ENCODE results near the gene TMEM176A.
"Not testable (repeated sequence)": the region's sequence is repeated elsewhere in the genome, so short reads cannot be mapped to it uniquely, and the experiment has no call there.

The TMEM176A gene

GRCh38 chr7:150805864-150806263 is 5.3 kb downstream of the TMEM176A start:
- Mint-ChIP-seq H3K27me3 (ENCODE audit: low read depth) (peaks cover 24% of the 10 kb centered on the region), H3K36me3 (ENCODE audit: low read depth) (peaks cover 8% of the 10 kb centered on the region), H3K9me3 (peaks cover 31% of the 10 kb centered on the region), H3K27ac (no peak overlapping the region), H3K4me1 (peaks cover 12% of the 10 kb centered on the region), H3K4me3 (no peak overlapping the region)
- no peak for TF ChIP-seq CTCF (IDR thresholded peaks at IDR 0.05; ENCODE audit: unreplicated experiment in 3 of 3)

GRCh38 chr7:150806454-150806853 is 5.9 kb downstream of the TMEM176A start:
- H3K36me3 Mint-ChIP-seq (ENCODE audit: low read depth) = peaks cover 8% of the 10 kb centered on the region
- H3K27ac Mint-ChIP-seq = no peak overlapping the region
- H3K9me3 Mint-ChIP-seq = peaks cover 34% of the 10 kb centered on the region
- peaks cover 18% of the 10 kb centered on the region for H3K27me3 Mint-ChIP-seq (ENCODE audit: low read depth)
- no peak for TF ChIP-seq CTCF (IDR thresholded peaks at IDR 0.05; ENCODE audit: unreplicated experiment in 3 of 3)
- H3K4me1 Mint-ChIP-seq = peaks cover 12% of the 10 kb centered on the region
- H3K4me3 Mint-ChIP-seq = no peak overlapping the region

- H3K4me1 Mint-ChIP-seq = peaks cover 10% of the 10 kb centered on the region
- H3K9me3 Mint-ChIP-seq = peaks cover 38% of the 10 kb centered on the region
- peaks cover 16% of the 10 kb centered on the region for H3K27me3 Mint-ChIP-seq (ENCODE audit: low read depth)
- no peak for TF ChIP-seq CTCF (IDR thresholded peaks at IDR 0.05; ENCODE audit: unreplicated experiment in 3 of 3)
- peaks cover 8% of the 10 kb centered on the region for H3K36me3 Mint-ChIP-seq (ENCODE audit: low read depth)
- H3K27ac Mint-ChIP-seq = no peak overlapping the region
- H3K4me3 Mint-ChIP-seq = no peak overlapping the region
Observed at GRCh38 chr7:150806863-150807262, 6.3 kb downstream of the TMEM176A start.

- H3K4me3 Mint-ChIP-seq; H3K4me1 Mint-ChIP-seq; H3K27ac Mint-ChIP-seq; H3K36me3 Mint-ChIP-seq (ENCODE audit: low read depth): not testable (repeated sequence)
- Mint-ChIP-seq H3K9me3 (peaks cover 43% of the 10 kb centered on the region), H3K27me3 (ENCODE audit: low read depth) (peaks cover 10% of the 10 kb centered on the region)
Observed at GRCh38 chr7:150807616-150808438, 7.3 kb downstream of the TMEM176A start.

- no peak for TF ChIP-seq CTCF (IDR thresholded peaks at IDR 0.05; ENCODE audit: unreplicated experiment in 3 of 3)
- peaks cover 6% of the 10 kb centered on the region for H3K36me3 Mint-ChIP-seq (ENCODE audit: low read depth)
- H3K4me3 Mint-ChIP-seq = no peak overlapping the region
- peaks cover 43% of the 10 kb centered on the region for H3K9me3 Mint-ChIP-seq
- peaks cover 4% of the 10 kb centered on the region for H3K27me3 Mint-ChIP-seq (ENCODE audit: low read depth)
- no peaks in the 10 kb centered on the region for H3K4me1 Mint-ChIP-seq
- no peak overlapping the region for H3K27ac Mint-ChIP-seq
Observed at GRCh38 chr7:150814328-150815001, 13.9 kb downstream of the TMEM176A start.

- Mint-ChIP-seq H3K4me1 (no peaks in the 10 kb centered on the region), H3K9me3 (peaks cover 19% of the 10 kb centered on the region), H3K4me3 (no peak overlapping the region), H3K36me3 (ENCODE audit: low read depth) (peaks cover 3% of the 10 kb centered on the region), H3K27me3 (ENCODE audit: low read depth) (no peaks in the 10 kb centered on the region), H3K27ac (no peak overlapping the region)
- TF ChIP-seq CTCF (IDR thresholded peaks at IDR 0.05; ENCODE audit: unreplicated experiment in 3 of 3) = no peak
Observed at GRCh38 chr7:150818971-150819370, 18.4 kb downstream of the TMEM176A start.

All from nephron (organoid).